B cell (primary cell): ENCODE results near the gene CEP170.
"Not testable (repeated sequence)": the region's sequence is repeated elsewhere in the genome, so short reads cannot be mapped to it uniquely, and the experiment has no call there.

ENCODE experiments used
- EZH2 ChIP-seq: IDR thresholded peaks from 2 replicates; pipeline ENCODE4 v1.6.1; 2012; ENCODE audit warnings: borderline replicate concordance, low read depth, mild to moderate bottlenecking, moderate library complexity, low read length; ENCODE audit not compliant: insufficient read depth, poor library complexity, severe bottlenecking
- TF ChIP-seq, protein P1 (sequence below): fragments of 200-600 bp; IDR thresholded peaks from one replicate; pipeline ENCODE4 v1.8.0; 2022; ENCODE audit warnings: antibody characterized with exemption, mild to moderate bottlenecking

DNA sequence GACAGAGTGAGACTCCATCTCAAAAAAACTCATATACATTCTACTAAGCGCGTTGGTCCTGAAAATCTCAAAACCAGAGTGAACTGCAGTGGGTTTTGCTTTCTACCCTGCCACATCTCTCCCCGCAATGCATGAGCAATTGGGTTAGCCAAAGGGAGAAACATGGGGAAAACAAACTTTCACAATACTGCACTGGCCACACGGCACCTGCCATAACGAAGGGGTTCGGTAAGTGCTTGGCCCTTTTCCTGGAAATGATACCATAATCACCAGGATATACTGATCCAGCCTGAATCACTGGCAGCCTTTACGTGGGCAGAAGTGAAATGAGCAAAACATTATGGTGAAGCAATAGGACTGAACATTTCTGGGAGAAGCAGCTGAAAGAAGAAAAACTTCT is 138.9 kb downstream of the CEP170 start:
- TF ChIP-seq, protein P1, sequence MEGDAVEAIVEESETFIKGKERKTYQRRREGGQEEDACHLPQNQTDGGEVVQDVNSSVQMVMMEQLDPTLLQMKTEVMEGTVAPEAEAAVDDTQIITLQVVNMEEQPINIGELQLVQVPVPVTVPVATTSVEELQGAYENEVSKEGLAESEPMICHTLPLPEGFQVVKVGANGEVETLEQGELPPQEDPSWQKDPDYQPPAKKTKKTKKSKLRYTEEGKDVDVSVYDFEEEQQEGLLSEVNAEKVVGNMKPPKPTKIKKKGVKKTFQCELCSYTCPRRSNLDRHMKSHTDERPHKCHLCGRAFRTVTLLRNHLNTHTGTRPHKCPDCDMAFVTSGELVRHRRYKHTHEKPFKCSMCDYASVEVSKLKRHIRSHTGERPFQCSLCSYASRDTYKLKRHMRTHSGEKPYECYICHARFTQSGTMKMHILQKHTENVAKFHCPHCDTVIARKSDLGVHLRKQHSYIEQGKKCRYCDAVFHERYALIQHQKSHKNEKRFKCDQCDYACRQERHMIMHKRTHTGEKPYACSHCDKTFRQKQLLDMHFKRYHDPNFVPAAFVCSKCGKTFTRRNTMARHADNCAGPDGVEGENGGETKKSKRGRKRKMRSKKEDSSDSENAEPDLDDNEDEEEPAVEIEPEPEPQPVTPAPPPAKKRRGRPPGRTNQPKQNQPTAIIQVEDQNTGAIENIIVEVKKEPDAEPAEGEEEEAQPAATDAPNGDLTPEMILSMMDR: not testable (repeated sequence)
- not testable (repeated sequence) for TF ChIP-seq EZH2
